ENCODE results near the gene ACVR1. TPM values are rescaled to one million over a fixed set of nuclear protein-coding genes. Genes with fewer than 3 reads are reported as not detected.

Gene ACVR1
- total and polyA plus RNA-seq, 2 of the 13 experiments (the other 11 are each of a cell fraction or from before 2014, with no cell fraction given): 2.3 to 5.4 TPM

DNA sequence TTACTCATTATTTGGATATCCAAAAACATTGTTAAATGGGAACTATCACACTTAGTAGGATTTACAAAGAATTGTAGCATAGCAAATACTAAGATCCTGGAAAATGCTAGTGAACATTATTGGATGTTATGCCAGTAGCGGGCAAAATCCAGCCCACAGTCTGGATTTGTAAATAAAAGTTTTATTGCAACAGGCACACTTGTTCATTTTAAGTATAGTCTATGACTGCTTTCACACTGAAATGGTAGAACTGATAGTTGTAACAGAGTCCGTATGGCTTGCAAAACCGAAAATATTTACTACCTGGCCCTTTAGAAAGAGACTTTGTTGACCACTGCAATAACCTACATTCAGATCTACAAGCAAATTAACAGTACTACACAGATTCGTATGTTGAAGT lies 53.6 kb downstream of the ACVR1 start (continued):
- TF ChIP-seq SP140L (CRISPR knock-in tag; IDR thresholded peaks at IDR 0.05; ENCODE audit: borderline replicate concordance): no peak
- no peak for TF ChIP-seq ZNF557 (CRISPR knock-in tag; IDR thresholded peaks at IDR 0.05)
- no peak for TF ChIP-seq ADNP (CRISPR knock-in tag; IDR thresholded peaks at IDR 0.05)
- TF ChIP-seq GTF3A (CRISPR knock-in tag; conservative IDR thresholded peaks at IDR 0.05): no peak
- TF ChIP-seq, protein P1, sequence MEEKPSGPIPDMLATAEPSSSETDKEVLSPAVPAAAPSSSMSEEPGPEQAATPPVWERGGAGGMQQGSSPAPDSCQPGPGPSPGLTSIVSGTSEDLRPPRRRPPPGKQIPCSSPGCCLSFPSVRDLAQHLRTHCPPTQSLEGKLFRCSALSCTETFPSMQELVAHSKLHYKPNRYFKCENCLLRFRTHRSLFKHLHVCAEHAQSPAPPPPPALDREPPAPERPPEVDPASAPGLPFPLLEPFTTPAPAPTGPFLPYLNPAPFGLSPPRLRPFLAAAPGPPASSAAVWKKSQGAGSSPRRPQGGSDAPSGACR (CRISPR knock-in tag; IDR thresholded peaks at IDR 0.05): no peak
- TF ChIP-seq, protein P2, sequence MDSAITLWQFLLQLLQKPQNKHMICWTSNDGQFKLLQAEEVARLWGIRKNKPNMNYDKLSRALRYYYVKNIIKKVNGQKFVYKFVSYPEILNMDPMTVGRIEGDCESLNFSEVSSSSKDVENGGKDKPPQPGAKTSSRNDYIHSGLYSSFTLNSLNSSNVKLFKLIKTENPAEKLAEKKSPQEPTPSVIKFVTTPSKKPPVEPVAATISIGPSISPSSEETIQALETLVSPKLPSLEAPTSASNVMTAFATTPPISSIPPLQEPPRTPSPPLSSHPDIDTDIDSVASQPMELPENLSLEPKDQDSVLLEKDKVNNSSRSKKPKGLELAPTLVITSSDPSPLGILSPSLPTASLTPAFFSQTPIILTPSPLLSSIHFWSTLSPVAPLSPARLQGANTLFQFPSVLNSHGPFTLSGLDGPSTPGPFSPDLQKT (CRISPR knock-in tag; IDR thresholded peaks at IDR 0.05; ENCODE audit: borderline replicate concordance): no peak
- no peak for TF ChIP-seq ZNF781 (CRISPR knock-in tag; IDR thresholded peaks at IDR 0.05; ENCODE audit: borderline replicate concordance, not compliant biosample characterization)
- TF ChIP-seq ESRRA (CRISPR knock-in tag; IDR thresholded peaks at IDR 0.05; ENCODE audit: low read depth): no peak
- no peak for TF ChIP-seq FOXA1 (IDR thresholded peaks at IDR 0.05)
- TF ChIP-seq FOXA1 (CRISPR knock-in tag; IDR thresholded peaks at IDR 0.05): no peak
- no peak for TF ChIP-seq JUNB (CRISPR knock-in tag; IDR thresholded peaks at IDR 0.05; ENCODE audit: borderline replicate concordance)

DNA sequence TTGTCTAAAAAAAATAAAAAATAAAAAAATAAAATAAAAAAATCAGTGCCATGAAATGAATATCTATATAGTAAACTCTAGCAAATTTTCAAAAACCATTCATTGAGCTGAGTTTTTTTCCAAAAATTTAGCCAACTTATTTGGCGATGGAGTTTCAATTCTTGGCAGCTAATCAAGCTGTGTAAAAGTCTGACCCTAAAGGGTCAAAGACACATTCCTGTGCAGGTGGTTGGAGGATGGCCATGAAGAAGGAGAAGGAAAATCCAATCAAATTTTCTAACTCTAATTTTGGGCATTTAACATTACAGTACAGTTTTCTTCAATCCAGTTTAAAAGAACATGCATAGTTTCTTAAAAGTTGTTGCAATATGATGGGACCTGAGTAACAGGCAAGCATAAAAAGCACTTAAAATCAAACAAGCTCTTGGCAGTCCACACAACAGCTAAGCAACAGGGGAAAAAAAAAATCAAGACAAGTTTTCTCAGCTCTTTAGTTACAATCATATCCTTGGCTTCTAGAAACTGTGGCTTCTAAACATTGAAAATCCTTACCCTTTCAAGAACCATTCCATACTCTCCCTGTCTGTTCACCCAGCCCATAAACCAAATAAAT lies 54.5 kb downstream of the ACVR1 start:
- H3K4me2 ChIP-seq (ENCODE audit: low read depth, low read length): no peak overlapping the region
- no peaks in the 10 kb centered on the region for H3K27me3 ChIP-seq (ENCODE audit: control insufficient read depth in 1 of 2, insufficient read depth in 2 of 2, low read length in 2 of 2)
- no peak overlapping the region for H2AFZ ChIP-seq (ENCODE audit: low read length)
- no TSS peak for BruUV-seq (replicated peaks)
- H3K4me1 ChIP-seq (ENCODE audit: insufficient read depth, low read length): no peaks in the 10 kb centered on the region
- in situ Hi-C loops (cut with HindIII; ENCODE audit: extremely low pct_ligation_motif_present, low pct_unique_long_range_greater_than_20kb) (no loop called here), intact Hi-C loops (cut with micrococcal nuclease; ENCODE audit: unreplicated experiment) (no loop called here)
- H3K4me3 ChIP-seq (replicated peaks in 1 of 3; ENCODE audit: insufficient read depth in 1 of 3, low read depth in 2 of 3, low read length in 3 of 3): no peak overlapping the region
- no peaks in the 10 kb centered on the region for H4K20me1 ChIP-seq (ENCODE audit: insufficient read depth, low read length)
- CTCF ChIA-PET (ENCODE audit: low intra/inter-chr PET ratio, low total read pairs): no interaction called here
- H3K27ac ChIP-seq (ENCODE audit: extremely low read length, insufficient read depth, low read length): no peak overlapping the region
- ATAC-seq (no peak), FAIRE-seq (no peak), DNase-seq (ENCODE audit: low spot score) (no peak)
- H3K79me2 ChIP-seq (ENCODE audit: insufficient read depth, low read length): no peaks in the 10 kb centered on the region
- no peaks in the 10 kb centered on the region for H3K9me3 ChIP-seq (ENCODE audit: low read length)
- H3K36me3 ChIP-seq (replicated peaks in 1 of 2; ENCODE audit: control insufficient read depth in 1 of 2, insufficient read depth in 2 of 2, low read length in 2 of 2): no peaks in the 10 kb centered on the region; a peak in 1 of 5 replicates
- H3K9ac ChIP-seq (ENCODE audit: insufficient read depth, low read depth, low read length): no peak overlapping the region
- POLR2A ChIA-PET: no interaction called here
- 93% methylated on average over 1 of the region's 1 CpG for WGBS (ENCODE audit: low lambda C conversion rate)
- TF ChIP-seq, protein P3, sequence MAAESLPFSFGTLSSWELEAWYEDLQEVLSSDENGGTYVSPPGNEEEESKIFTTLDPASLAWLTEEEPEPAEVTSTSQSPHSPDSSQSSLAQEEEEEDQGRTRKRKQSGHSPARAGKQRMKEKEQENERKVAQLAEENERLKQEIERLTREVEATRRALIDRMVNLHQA (CRISPR knock-in tag; IDR thresholded peaks at IDR 0.05): no peak
